NB4 (cell line): ENCODE data around the gene NEK3.
"Not testable (repeated sequence)": the region's sequence is repeated elsewhere in the genome, so short reads cannot be mapped to it uniquely, and the experiment has no call there.

Experiments used
- CTCF ChIP-seq: IDR thresholded peaks from one replicate; pipeline ENCODE4 v1.5.1; 2012; ENCODE audit warnings: low read depth, low read length
- MYC ChIP-seq: IDR thresholded peaks from 2 replicates; pipeline ENCODE4 v1.6.1; 2011; ENCODE audit warnings: low read depth, low read length
- POLR2A ChIP-seq: IDR thresholded peaks from 2 replicates; pipeline ENCODE4 v1.6.1; 2011; ENCODE audit warnings: mild to moderate bottlenecking; ENCODE audit not compliant: insufficient read length; ENCODE audit errors: extremely low read depth

GRCh38 chr13:52173970-52174369 lies 14.6 kb upstream of the NEK3 start:
- not testable (repeated sequence) for TF ChIP-seq CTCF, MYC, POLR2A
